Urinary bladder (tissue), 4 donors: ENCODE results near the gene PLXNA2. TPM values are rescaled to one million over a fixed set of nuclear protein-coding genes. Genes with fewer than 3 reads are reported as not detected.

ENCODE experiments used
- DNase-seq: peaks from one replicate; pipeline ENCODE4 v3.0.0-alpha.2; 2015; ENCODE audit errors: extremely low spot score
- H3K27ac ChIP-seq: one replicate; pipeline ENCODE4 v1.5.1; 2013; ENCODE audit warnings: low read depth, mild to moderate bottlenecking, moderate library complexity
- H3K36me3 ChIP-seq: one replicate; pipeline ENCODE4 v1.6.1; 2013; ENCODE audit warnings: mild to moderate bottlenecking, moderate library complexity; ENCODE audit not compliant: insufficient read depth
- H3K4me1 ChIP-seq: one replicate; pipeline ENCODE4 v1.6.1; 2013; ENCODE audit warnings: mild to moderate bottlenecking, moderate library complexity; ENCODE audit not compliant: insufficient read depth
- H3K4me3 ChIP-seq: one replicate; pipeline ENCODE4 v1.5.1; 2013; ENCODE audit warnings: low read depth, low read length
- WGBS: extraction: QIAGEN DNeasy Blood & Tissue Kit; methylation state at CpG from one replicate; pipeline ENCODE4 v1.1.7; 2013; 5-methylcytosine and 5-hydroxymethylcytosine counted together
- polyA plus RNA-seq: library from polyadenylated mRNA; stranded (reverse); fragments of 200-250 nt; gene quantifications from one replicate; pipeline ENCODE4 v1.2.3, GENCODE V29; 2013
- total RNA-seq: library from RNA; depleted of rRNA; stranded (reverse); fragments of >200 nt; gene quantifications from one replicate; pipeline ENCODE4 v1.2.3, GENCODE V29; 2014
- donor health status: healthy with polysubstance abuse.
- donor health status: healthy.

Gene PLXNA2
- total and polyA plus RNA-seq, 2 donors = 15.1 to 20.0 TPM

DNA sequence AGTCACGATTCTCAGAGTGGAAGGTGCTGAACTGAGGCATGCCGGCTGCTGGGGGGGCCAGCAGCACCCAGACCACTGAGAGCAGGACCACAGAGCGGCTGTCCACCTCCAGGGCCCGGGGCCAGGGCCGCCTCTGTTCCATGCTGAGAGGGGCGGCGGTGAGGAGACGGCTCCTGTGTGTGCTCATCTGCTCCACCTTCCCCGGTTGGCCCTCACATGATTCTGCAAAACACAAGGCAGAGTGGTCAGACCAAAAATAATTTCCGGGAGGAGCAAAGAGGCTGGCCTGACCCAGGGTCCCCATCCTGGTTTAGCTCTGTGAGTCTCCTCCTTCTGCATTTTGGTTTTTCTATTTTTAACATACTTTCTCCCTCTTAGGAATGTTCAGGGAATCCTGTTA is 26.4 kb downstream of the PLXNA2 start:
- no peak for DNase-seq
- H3K4me1 ChIP-seq = peaks cover 3% of the 10 kb centered on the region
- H3K4me3 ChIP-seq = no peak overlapping the region
- WGBS = 47% methylated on average over 10 of the region's 10 CpGs
- H3K36me3 ChIP-seq = no peaks in the 10 kb centered on the region
- no peak overlapping the region for H3K27ac ChIP-seq

GRCh38 chr1:208216806-208217205 is 27.4 kb downstream of the PLXNA2 start:
- no peak overlapping the region for H3K27ac ChIP-seq
- DNase-seq = no peak
- H3K4me3 ChIP-seq = no peak overlapping the region
- H3K4me1 ChIP-seq = peaks cover 3% of the 10 kb centered on the region
- 97% methylated on average over 16 of the region's 16 CpGs for WGBS
- no peaks in the 10 kb centered on the region for H3K36me3 ChIP-seq

- no peaks in the 10 kb centered on the region for H3K36me3 ChIP-seq
- H3K4me3 ChIP-seq = no peak overlapping the region
- H3K4me1 ChIP-seq = peaks cover 3% of the 10 kb centered on the region
- WGBS = 72% methylated on average over 1 of the region's 1 CpG
- DNase-seq = no peak
- no peak overlapping the region for H3K27ac ChIP-seq
Measured at GRCh38 chr1:208216062-208216461, 28.1 kb downstream of the PLXNA2 start.

- peaks cover 3% of the 10 kb centered on the region for H3K4me1 ChIP-seq
- H3K27ac ChIP-seq = no peak overlapping the region
- H3K36me3 ChIP-seq = no peaks in the 10 kb centered on the region
- DNase-seq = no peak
- H3K4me3 ChIP-seq = no peak overlapping the region
Measured at GRCh38 chr1:208215393-208215792, 28.8 kb downstream of the PLXNA2 start.

- no peak overlapping the region for H3K27ac ChIP-seq
- no peaks in the 10 kb centered on the region for H3K36me3 ChIP-seq
Measured at GRCh38 chr1:208213786-208214185, 30.4 kb downstream of the PLXNA2 start.

DNA sequence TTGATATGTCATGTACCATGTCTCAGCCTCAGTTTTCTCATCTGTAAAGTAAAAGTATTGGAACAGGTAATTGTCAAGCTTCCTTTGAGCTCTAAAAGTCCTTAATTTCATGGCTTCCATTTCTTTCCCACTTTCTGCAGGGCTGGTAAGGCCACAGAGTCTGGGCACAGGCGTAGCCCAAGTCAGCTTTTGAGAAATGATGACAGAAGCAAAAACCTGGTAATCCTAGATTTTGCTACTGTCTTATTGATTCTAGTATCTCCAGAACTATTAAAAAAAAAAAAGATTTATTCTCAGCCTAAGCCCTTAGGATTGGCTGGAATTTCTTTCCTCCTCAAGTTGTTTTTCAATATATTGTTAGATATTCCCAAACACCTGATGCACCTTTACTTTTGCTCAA is 31.3 kb downstream of the PLXNA2 start:
- H3K4me1 ChIP-seq = no peaks in the 10 kb centered on the region
- WGBS = 99% methylated on average over 1 of the region's 1 CpG
- no peak overlapping the region for H3K27ac ChIP-seq
- H3K4me3 ChIP-seq = no peak overlapping the region
- H3K36me3 ChIP-seq = no peaks in the 10 kb centered on the region
- no peak for DNase-seq

More at GRCh38 chr1:208213786-208214185, 30.4 kb downstream of the PLXNA2 start:
- no peaks in the 10 kb centered on the region for H3K4me1 ChIP-seq
- H3K4me3 ChIP-seq = no peak overlapping the region
- no peak for DNase-seq
- 47% methylated on average over 3 of the region's 3 CpGs for WGBS

DNA sequence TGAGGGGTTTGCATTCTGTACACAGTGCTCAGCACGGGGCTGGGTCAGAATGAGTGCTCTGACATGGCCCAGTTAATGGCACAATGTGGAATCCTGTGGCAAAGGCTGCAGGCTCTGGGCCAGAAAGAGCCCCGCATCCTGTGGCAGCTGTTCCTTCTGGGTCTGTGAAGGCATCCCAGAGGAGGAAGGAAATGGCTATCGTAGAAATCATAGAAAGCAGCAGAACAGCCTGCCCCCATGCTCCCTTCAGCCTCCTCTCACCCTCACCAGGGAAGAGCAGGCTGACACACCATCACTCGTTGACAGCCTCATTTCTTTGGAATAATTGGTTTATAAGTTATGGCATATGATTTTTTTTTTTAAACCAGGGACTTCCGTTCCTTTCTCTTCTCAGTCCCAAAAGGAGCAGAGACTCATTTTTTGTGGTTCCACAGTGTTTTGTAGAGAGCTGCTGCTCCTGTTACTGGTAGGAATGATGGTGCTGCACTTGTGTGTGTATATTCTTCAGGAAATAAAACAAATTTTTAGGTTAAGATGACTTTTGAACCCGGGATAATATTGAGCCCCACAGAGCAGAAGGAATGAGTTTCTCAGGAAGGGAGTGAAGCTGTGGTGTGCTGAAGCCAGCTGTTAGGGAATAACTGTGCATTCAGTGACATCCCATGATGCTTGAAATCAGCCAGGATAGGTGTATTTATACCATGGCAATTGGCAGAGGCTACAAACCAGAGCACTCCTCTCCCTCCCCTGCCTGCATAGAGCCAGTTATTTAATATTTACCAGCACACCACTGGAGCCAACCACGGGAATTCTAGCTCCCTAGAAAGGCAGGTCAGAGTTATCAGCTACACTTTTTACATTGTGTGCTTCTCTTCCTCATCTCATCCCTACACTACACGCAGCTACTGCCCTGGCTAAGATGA is 32.0 kb downstream of the PLXNA2 start:
- Histone ChIP-seq H3K36me3 (no peaks in the 10 kb centered on the region), H3K4me3 (no peak overlapping the region), H3K27ac (no peak overlapping the region), H3K4me1 (no peaks in the 10 kb centered on the region)
- WGBS = 67% methylated on average over 8 of the region's 8 CpGs
- DNase-seq = no peak

GRCh38 chr1:208209896-208210589 is 34.1 kb downstream of the PLXNA2 start:
- H3K36me3 ChIP-seq = no peaks in the 10 kb centered on the region
- 90% methylated on average over 9 of the region's 9 CpGs for WGBS
- no peak overlapping the region for H3K4me3 ChIP-seq
- no peak overlapping the region for H3K27ac ChIP-seq
- no peaks in the 10 kb centered on the region for H3K4me1 ChIP-seq
- DNase-seq = no peak

- 80% methylated on average over 3 of the region's 3 CpGs for WGBS
- Histone ChIP-seq H3K27ac (peak overlapping the region; percentile 58), H3K4me3 (no peak overlapping the region), H3K4me1 (no peaks in the 10 kb centered on the region), H3K36me3 (no peaks in the 10 kb centered on the region)
- no peak for DNase-seq
Measured at GRCh38 chr1:208209286-208209685, 34.9 kb downstream of the PLXNA2 start.

GRCh38 chr1:208208132-208208487 is 36.1 kb downstream of the PLXNA2 start:
- H3K4me1 ChIP-seq = no peaks in the 10 kb centered on the region
- H3K27ac ChIP-seq = no peak overlapping the region
- DNase-seq = no peak

GRCh38 chr1:208207388-208208131 is 36.6 kb downstream of the PLXNA2 start:
- WGBS = 74% methylated on average over 10 of the region's 10 CpGs
- peak overlapping the region; percentile 44 for H3K27ac ChIP-seq
- H3K36me3 ChIP-seq = no peaks in the 10 kb centered on the region
- no peaks in the 10 kb centered on the region for H3K4me1 ChIP-seq
- H3K4me3 ChIP-seq = no peak overlapping the region
- DNase-seq = peak; percentile 76

More at GRCh38 chr1:208208132-208208487, 36.1 kb downstream of the PLXNA2 start:
- Histone ChIP-seq H3K4me3 (no peak overlapping the region), H3K36me3 (no peaks in the 10 kb centered on the region)

DNA sequence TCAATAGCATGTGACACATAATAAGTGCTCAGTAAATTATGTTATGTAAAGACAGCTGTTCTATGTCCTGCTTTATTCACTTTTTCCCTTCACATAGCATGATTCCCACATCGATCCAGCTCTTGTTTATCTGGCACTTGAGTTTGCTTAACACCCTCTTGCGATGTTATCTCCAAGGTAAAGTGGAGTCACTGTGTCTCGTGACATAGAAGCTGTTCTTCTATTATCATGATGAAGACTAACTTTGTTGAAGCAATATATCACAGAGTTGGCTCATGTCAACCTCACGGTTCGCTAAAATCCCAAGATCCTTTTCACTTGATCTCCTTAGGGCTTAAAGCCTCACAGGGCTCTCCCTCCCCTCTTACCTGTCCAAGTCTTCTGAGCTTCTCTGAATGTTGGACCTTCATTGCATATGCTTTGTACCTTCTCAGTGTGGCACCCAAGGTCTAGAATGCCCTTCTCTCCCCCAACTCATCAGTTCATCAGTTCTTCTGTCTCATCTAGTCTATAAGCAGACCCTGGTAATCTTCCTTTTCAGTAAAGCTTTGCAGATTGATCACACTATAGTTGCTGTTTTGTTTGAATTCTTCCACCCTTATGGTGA is 38.0 kb downstream of the PLXNA2 start:
- Histone ChIP-seq H3K4me1 (no peaks in the 10 kb centered on the region), H3K27ac (peak overlapping the region; percentile 34), H3K4me3 (no peak overlapping the region), H3K36me3 (no peaks in the 10 kb centered on the region)
- 73% methylated on average over 5 of the region's 5 CpGs for WGBS
- DNase-seq = no peak

- Histone ChIP-seq H3K4me3 (no peak overlapping the region), H3K27ac (no peak overlapping the region), H3K4me1 (no peaks in the 10 kb centered on the region), H3K36me3 (no peaks in the 10 kb centered on the region)
- DNase-seq = no peak
- 57% methylated on average over 5 of the region's 5 CpGs for WGBS
Measured at GRCh38 chr1:208205216-208206013, 38.8 kb downstream of the PLXNA2 start.
